AG04449 (cell line): ENCODE results near the gene HSF2BP.
A peak's percentile ranks its signal among the peaks of the same experiment; 100 is the strongest.

Source experiments
- CTCF ChIA-PET: fragments of 350-600 bp; formaldehyde crosslinking; extraction: SDS; loops from one replicate; lab custom pipeline; 2021; ENCODE audit warnings: antibody characterized with exemption; lab: Yijun Ruan, JAX
- POLR2A ChIA-PET: fragments of 400-600, 350-600 bp; formaldehyde crosslinking; extraction: SDS; loops from one replicate; lab custom pipeline; 2020; ENCODE audit warnings: antibody characterized with exemption, inconsistent platforms; lab: Yijun Ruan, JAX
- DNase-seq: peaks from one replicate; pipeline ENCODE4 v3.0.0-alpha.2; 2010; ENCODE audit warnings: low read depth, low spot score
- H3K4me3 ChIP-seq: 2 replicates; pipeline ENCODE4 v1.5.1; 2011; ENCODE audit warnings: low read depth, mild to moderate bottlenecking, control low read depth, low read length
- CTCF ChIP-seq: IDR thresholded peaks from one replicate; pipeline ENCODE4 v1.5.1; 2011; ENCODE audit warnings: mild to moderate bottlenecking, moderate library complexity, low read length, control low read depth, inconsistent platforms; ENCODE audit not compliant: insufficient read depth; ENCODE audit errors: missing control alignments

HSF2BP gene

DNA sequence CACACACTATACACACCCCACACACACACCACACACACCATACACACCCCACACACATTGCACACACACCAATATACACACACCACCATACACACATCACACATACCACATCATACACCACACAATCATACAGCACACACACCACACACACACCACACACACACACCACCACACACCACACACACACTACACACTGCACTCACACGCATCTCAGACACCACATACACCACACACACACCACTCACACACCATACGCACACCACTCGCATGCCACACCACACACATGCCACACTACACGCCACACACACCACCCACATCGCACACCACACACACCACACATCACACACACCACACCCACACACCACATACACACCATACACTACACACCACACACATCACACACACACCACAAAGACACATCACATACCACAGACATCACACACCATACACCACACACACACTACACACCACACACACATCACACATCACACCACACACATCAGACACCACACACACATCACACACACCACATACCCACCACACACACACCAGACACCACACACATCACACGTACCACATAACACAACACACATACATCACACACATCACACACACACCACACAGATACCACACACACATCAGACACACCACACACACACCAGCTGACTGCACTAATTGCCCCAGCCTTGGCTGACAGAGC, 54.6 kb downstream of the HSF2BP start:
- POLR2A ChIA-PET, result no interaction called here

DNA sequence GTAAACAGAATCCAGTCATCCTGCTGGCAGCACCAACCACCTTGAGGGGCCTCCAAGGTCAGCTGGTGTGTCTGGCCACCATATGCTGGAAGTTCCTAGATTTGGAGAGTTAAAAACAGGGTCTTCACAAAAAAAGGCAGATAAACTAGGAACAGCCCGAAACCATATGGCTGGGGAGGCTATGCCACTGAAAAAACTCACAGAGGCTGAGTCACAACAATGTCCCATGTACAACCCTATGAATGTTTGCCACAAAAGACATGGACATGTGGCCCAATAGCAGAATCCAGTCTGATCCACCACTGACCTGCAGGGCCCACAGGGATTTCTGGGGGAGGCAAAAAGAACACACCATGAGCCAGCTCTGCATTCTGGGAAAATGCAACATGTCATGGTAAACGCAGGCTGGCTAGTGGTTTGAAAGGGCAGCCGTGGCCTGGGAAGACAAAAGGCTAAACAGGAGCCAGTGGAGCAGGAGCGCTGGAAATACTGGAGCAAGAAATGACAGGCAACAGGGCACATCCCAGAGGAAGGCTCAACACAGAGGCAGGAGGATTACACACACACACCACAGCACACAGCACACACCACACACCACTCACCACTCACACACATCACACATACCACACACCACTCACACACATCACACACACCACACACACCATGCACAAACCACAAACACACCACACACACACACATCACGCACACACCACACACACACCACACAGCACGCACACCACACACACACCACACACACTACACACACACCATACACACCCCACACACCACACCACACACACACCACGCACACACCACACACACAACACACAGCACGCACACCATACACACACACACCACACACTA, 55.4 kb downstream of the HSF2BP start:
- CTCF ChIA-PET, result interaction anchor here (3.1 kb wide), 1 partner anchor 8 kb away, joined by 22 read pairs; no protein-coding TSS in a partner anchor
- H3K4me3 ChIP-seq, result no peak overlapping the region
- TF ChIP-seq CTCF, result no peak
- no peak for DNase-seq
- POLR2A ChIA-PET, result interaction anchor here (1.2 kb wide), 1 partner anchor 10 kb away, joined by 3 read pairs; no protein-coding TSS in a partner anchor

More for the DNA sequence above, 54.6 kb downstream of the HSF2BP start:
- no peak for DNase-seq
- CTCF ChIA-PET, result no interaction called here
- no peak overlapping the region for H3K4me3 ChIP-seq
- TF ChIP-seq CTCF, result no peak

DNA sequence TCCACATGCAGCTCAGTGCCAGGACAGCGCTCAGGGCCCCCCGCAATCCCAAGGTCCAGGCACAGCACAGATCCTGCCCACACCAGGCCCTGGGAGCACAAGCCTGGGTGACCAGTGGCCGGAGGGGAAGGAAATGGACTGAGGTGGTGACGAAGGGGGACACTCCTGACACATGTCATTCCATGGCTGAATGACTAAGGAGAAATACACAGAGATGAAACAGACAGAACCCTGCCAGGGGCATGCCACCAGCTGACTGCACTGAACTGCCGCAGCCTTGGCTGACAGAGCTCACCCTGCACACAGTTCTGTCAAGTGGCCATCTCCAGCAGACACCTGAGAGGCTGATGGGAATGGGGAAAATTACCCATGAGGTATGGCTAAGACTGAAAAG, 56.1 kb downstream of the HSF2BP start:
- H3K4me3 ChIP-seq, result no peak overlapping the region
- CTCF ChIA-PET, result interaction anchor here (3.1 kb wide), 1 partner anchor 8 kb away, joined by 22 read pairs; no protein-coding TSS in a partner anchor
- no peak for TF ChIP-seq CTCF
- no peak for DNase-seq
- POLR2A ChIA-PET, result interaction anchor here (1.2 kb wide), 1 partner anchor 11 kb away, joined by 3 read pairs; no protein-coding TSS in a partner anchor

DNA sequence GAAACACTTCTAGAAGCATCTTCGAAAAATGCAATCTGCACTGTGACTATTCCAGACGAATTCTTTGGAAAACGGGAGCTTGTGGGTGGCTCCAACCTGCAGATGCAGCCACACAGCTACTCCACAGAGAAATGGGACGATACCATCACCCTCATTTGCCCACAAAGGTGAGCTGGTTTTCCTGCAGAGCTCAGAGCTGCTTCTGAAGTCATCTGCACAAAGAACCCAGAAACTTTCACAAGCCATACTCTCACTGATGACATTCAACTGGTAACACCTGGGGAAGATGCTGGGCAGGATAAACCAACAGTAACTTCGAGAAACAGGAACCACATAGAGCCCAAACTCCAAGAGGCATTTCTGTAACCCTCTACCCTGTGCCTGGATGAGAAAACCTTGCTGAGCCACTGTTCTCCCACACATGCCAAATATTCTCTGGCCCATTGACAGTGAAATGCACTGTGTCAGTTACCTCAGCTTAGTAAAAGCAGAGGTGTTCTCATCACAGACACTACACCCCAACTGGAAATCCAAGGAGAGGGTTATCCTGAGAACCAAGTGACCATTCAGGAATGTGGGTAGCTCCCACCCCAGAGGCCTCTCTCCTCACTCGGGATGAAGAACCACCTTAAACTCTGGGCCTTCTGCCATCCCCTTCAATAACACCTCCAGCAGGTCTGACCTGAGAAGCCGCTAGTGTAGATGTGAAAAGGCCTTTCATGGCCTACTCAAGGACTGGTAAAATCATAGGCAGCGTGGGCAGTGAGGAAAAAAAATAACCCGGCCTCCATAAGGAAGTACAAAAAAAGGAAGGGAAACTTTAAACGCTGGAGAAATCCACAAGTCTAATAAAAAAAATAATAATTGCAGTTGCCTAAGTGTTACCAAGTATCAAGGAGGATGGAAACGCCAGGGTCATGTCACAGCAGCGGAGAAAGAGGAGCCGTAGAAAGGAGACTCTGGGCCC, 56.7 kb downstream of the HSF2BP start:
- no peak overlapping the region for H3K4me3 ChIP-seq
- no peak for DNase-seq
- ChIA-PET POLR2A (interaction anchor here (1.2 kb wide), 1 partner anchor 11 kb away, joined by 3 read pairs; no protein-coding TSS in a partner anchor), CTCF (interaction anchor here (0.7 to 3.1 kb wide), 3 partner anchors 9 to 11 kb away, joined by 3 to 22 read pairs (median 6); no protein-coding TSS in a partner anchor)
- no peak for TF ChIP-seq CTCF

DNA sequence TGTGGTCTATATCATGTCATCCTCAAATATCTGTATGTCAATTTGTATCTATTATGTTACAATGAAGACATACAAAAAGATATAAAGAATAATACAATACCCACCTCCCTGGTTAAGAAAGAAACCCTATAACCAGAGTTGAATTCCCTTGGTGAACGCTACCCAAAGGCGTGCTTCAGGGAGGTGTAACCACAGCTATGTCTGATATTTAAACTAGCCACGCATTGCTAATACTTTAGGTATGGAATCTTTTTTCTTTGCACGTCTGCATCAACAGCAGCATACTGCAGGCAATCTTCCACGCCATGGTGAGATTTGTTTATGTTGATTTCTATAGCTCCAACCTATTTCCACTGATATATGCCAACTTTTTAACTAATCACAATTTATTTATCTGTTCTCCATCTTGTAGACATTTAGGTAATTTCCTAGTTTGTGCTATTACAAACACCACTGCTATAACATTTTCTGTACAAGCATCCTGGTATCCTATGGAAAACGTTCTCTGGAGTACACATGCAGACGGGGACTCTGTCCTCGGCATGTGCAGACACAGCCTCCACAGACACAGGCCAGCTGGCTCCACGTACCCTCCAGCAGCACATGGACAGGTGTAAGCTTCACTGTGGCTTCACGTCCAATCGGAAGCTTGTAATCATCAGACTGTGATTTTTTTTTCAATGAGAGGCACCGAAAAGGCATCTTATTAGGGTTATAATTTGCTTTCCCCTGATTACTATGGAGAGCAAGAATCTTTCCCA, 58.5 kb downstream of the HSF2BP start:
- ChIA-PET POLR2A (interaction anchor here (0.7 to 1.2 kb wide), 3 partner anchors 34 to 45 kb away, joined by 3 read pairs; no protein-coding TSS in a partner anchor), CTCF (interaction anchor here (1.2 to 3.1 kb wide), 4 partner anchors 8 to 45 kb away, joined by 3 to 22 read pairs (median 7); no protein-coding TSS in a partner anchor)
- no peak for TF ChIP-seq CTCF
- H3K4me3 ChIP-seq, result no peak overlapping the region; the same call in none of the 2 replicates
- peak; percentile 83 for DNase-seq
